Measurements from ENCODE around the gene ACVRL1. TPM values are rescaled to one million over a fixed set of nuclear protein-coding genes. Genes with fewer than 3 reads are reported as not detected.
A peak's percentile ranks its signal among the peaks of the same experiment; 100 is the strongest.

ACVRL1 gene
- total RNA-seq, 1 donor from 2014 or later, result 0.46 TPM

DNA sequence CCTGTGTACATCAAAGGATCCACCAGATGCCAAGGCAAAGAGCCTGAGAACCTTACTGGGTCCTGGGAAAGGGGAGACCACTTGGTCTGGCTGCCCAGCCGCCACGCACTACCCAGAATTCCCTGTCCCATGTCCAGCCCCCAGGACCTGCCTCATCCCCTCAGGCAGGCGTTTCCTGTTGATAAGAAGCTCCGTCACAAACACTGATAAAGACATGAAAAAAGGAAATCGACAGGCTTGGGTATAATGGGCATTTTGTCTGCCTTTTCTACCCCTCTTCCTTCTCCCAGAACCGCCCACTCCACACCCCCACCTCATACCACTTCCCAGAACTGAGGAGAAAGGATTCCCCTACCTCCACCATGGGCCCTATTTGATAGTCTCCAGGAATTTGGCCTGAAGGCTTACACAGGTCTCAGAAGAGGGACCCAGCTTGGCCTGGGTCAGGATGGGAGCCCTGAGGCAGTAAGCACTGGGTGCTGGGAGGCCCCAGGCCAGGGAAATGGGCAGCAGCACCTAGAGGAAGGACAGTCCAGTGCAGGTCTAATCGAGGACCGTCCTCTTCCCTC is 18.8 kb downstream of the ACVRL1 start:
- H3K9me3 Mint-ChIP-seq, result no peaks in the 10 kb centered on the region
- no peak overlapping the region for H3K27ac Mint-ChIP-seq
- no peak overlapping the region for H3K4me3 Mint-ChIP-seq
- peaks cover 22% of the 10 kb centered on the region for H3K4me1 Mint-ChIP-seq (ENCODE audit: unreplicated experiment)
- peaks cover 3% of the 10 kb centered on the region for H3K27me3 Mint-ChIP-seq
- no peak for TF ChIP-seq CTCF (conservative IDR thresholded peaks at IDR 0.05)
- no peak for DNase-seq (ENCODE audit: extremely low spot score, unreplicated experiment)
- no peaks in the 10 kb centered on the region for H3K36me3 Mint-ChIP-seq

- peak; percentile 62 for TF ChIP-seq CTCF (conservative IDR thresholded peaks at IDR 0.05)
- Mint-ChIP-seq H3K9me3 (no peaks in the 10 kb centered on the region), H3K27me3 (peaks cover 3% of the 10 kb centered on the region), H3K4me1 (ENCODE audit: unreplicated experiment) (peaks cover 19% of the 10 kb centered on the region), H3K27ac (no peak overlapping the region), H3K36me3 (no peaks in the 10 kb centered on the region), H3K4me3 (no peak overlapping the region)
- no peak for DNase-seq (ENCODE audit: extremely low spot score, unreplicated experiment)
These were observed 19.4 kb downstream of the ACVRL1 start for GRCh38 chr12:51926718-51927117.

GRCh38 chr12:51932218-51933076 is 25.1 kb downstream of the ACVRL1 start:
- Mint-ChIP-seq H3K9me3 (peaks cover 9% of the 10 kb centered on the region), H3K27ac (no peak overlapping the region), H3K4me1 (ENCODE audit: unreplicated experiment) (peaks cover 8% of the 10 kb centered on the region), H3K4me3 (no peak overlapping the region), H3K27me3 (peaks cover 10% of the 10 kb centered on the region), H3K36me3 (no peaks in the 10 kb centered on the region)
- no peak for DNase-seq (ENCODE audit: extremely low spot score, unreplicated experiment)
- no peak for TF ChIP-seq CTCF (conservative IDR thresholded peaks at IDR 0.05)

DNA sequence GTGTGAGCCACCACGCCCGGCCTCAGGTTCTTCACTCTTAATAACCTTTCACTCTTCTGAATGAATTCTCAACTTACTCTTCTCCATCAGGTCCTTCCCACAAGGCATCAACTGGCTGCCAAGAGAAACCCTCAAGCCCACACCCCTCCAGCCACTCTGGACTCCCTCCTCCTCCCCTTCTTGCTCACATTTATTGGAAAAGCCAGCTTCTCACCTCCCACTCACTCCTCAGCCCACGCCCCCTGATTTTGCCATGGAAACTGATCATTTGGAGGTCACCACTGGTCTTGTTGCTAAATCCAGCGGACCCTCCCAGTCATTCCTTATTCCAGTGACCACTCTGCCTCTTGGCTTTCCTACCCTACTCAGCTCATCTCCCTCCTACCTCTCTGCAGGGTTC is 26.8 kb downstream of the ACVRL1 start:
- Mint-ChIP-seq H3K27me3 (peaks cover 10% of the 10 kb centered on the region), H3K4me1 (ENCODE audit: unreplicated experiment) (peaks cover 12% of the 10 kb centered on the region), H3K4me3 (no peak overlapping the region), H3K9me3 (peaks cover 9% of the 10 kb centered on the region), H3K27ac (no peak overlapping the region), H3K36me3 (no peaks in the 10 kb centered on the region)
- DNase-seq (ENCODE audit: extremely low spot score, unreplicated experiment), result no peak
- no peak for TF ChIP-seq CTCF (conservative IDR thresholded peaks at IDR 0.05)

DNA sequence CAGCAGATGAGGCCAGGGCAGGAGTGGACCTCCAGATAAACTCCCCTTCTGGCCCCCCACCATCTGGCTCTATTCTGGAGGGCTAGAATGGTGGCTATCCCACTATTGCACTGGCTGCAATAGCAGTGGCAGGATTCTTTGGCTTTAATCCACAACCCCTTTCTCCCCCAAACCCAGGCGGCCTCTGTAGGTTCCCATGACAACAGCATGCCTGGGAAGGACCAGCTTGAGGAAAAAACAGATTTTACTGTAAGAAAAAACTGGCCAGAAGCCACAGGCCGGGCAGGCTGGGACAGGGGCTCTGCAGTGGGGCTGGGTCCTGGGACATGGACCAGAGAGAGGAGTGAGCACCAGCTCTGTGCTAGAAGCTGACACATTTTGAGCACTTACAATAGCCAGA is 30.6 kb downstream of the ACVRL1 start:
- Mint-ChIP-seq H3K27ac (no peak overlapping the region), H3K36me3 (no peaks in the 10 kb centered on the region), H3K27me3 (peaks cover 11% of the 10 kb centered on the region), H3K9me3 (peaks cover 9% of the 10 kb centered on the region), H3K4me1 (ENCODE audit: unreplicated experiment) (peaks cover 31% of the 10 kb centered on the region), H3K4me3 (no peak overlapping the region)
- no peak for TF ChIP-seq CTCF (conservative IDR thresholded peaks at IDR 0.05)
- DNase-seq (ENCODE audit: extremely low spot score, unreplicated experiment), result no peak

Measured in type B pancreatic cell (in vitro differentiated cells).